Measurements from ENCODE around the gene TBXAS1. TPM values are rescaled to one million over a fixed set of nuclear protein-coding genes. Genes with fewer than 3 reads are reported as not detected.
A peak's percentile ranks its signal among the peaks of the same experiment; 100 is the strongest.

Gene TBXAS1
- total RNA-seq, 2 donors from 2014 or later: 19.3 to 44.1 TPM

DNA sequence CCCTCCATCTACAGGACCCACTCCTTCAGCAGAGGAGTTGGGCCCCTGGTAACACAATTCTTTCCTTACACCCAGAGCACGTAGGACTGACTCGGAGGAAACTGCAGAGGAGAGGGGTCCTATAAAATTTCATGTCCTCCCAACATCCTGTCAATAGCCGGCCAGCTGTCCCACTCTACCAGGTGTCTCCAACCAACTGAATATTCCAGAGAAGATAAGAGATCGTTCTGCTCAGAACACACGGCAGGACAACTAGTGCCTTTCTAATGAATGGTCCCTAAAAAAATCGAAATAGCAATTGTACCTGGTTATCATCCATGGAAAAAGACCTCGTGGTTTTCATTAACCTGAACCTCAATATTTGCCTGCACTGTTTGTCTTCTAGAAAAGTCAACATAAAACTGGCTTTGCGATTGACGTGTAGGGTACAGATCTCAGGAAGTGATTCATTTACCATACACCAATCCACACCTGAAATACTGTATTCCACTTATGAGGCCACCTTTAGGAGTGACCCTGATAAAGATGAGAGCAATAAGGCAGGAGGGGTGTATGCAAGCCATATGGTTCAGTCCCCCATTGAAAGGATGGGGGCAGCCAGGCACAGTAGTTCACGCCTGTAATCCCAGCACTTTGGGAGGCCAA, 121.9 kb downstream of the TBXAS1 start:
- TF ChIP-seq POLR2AphosphoS5 (IDR thresholded peaks at IDR 0.05) (peak; percentile 91), POLR2A (IDR thresholded peaks at IDR 0.05) (no peak)
- Histone ChIP-seq H3K9me3 (no peaks in the 10 kb centered on the region), H3K4me3 (no peak overlapping the region), H3K27ac (peak overlapping the region; percentile 14 to 70), H3K36me3 (no peaks in the 10 kb centered on the region), H3K4me1 (replicated peaks) (no peaks in the 10 kb centered on the region), H3K27me3 (replicated peaks; ENCODE audit: insufficient read depth) (no peaks in the 10 kb centered on the region)
- DNase-seq (ENCODE audit: low spot score): peak; percentile 46
- 48% methylated on average over 10 of the region's 10 CpGs for WGBS
- intact Hi-C loops (cut with DNase I): no loop called here

DNA sequence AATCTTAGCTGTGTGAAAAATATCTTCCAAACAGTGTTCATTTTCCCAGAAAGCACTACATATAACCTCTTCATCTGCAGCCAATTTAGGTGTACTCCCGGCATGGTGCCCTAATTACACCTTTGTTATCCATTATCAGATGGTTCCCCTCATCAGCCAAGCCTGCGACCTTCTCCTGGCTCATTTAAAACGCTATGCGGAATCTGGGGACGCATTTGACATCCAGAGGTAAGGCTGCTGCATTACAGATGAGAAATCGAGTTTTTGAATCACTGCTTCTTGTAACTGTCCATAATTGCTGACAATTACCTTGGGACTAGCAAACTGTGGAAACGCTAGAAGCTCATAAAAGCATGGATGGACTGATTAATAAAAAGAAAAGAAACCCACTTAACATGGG, 124.2 kb downstream of the TBXAS1 start:
- intact Hi-C loops (cut with DNase I): no loop called here
- TF ChIP-seq POLR2AphosphoS5 (IDR thresholded peaks at IDR 0.05): no peak
- TF ChIP-seq, protein P1, sequence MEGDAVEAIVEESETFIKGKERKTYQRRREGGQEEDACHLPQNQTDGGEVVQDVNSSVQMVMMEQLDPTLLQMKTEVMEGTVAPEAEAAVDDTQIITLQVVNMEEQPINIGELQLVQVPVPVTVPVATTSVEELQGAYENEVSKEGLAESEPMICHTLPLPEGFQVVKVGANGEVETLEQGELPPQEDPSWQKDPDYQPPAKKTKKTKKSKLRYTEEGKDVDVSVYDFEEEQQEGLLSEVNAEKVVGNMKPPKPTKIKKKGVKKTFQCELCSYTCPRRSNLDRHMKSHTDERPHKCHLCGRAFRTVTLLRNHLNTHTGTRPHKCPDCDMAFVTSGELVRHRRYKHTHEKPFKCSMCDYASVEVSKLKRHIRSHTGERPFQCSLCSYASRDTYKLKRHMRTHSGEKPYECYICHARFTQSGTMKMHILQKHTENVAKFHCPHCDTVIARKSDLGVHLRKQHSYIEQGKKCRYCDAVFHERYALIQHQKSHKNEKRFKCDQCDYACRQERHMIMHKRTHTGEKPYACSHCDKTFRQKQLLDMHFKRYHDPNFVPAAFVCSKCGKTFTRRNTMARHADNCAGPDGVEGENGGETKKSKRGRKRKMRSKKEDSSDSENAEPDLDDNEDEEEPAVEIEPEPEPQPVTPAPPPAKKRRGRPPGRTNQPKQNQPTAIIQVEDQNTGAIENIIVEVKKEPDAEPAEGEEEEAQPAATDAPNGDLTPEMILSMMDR (IDR thresholded peaks at IDR 0.05): no peak
- no peak for TF ChIP-seq POLR2A (IDR thresholded peaks at IDR 0.05)
- no peaks in the 10 kb centered on the region for H3K4me1 ChIP-seq (replicated peaks)
- DNase-seq (ENCODE audit: low spot score): no peak
- H3K4me3 ChIP-seq: no peak overlapping the region
- H3K36me3 ChIP-seq: no peaks in the 10 kb centered on the region
- no peaks in the 10 kb centered on the region for H3K9me3 ChIP-seq
- H3K27ac ChIP-seq: no peak overlapping the region
- WGBS: 75% methylated on average over 7 of the region's 7 CpGs
- H3K27me3 ChIP-seq (replicated peaks; ENCODE audit: insufficient read depth): no peaks in the 10 kb centered on the region

DNA sequence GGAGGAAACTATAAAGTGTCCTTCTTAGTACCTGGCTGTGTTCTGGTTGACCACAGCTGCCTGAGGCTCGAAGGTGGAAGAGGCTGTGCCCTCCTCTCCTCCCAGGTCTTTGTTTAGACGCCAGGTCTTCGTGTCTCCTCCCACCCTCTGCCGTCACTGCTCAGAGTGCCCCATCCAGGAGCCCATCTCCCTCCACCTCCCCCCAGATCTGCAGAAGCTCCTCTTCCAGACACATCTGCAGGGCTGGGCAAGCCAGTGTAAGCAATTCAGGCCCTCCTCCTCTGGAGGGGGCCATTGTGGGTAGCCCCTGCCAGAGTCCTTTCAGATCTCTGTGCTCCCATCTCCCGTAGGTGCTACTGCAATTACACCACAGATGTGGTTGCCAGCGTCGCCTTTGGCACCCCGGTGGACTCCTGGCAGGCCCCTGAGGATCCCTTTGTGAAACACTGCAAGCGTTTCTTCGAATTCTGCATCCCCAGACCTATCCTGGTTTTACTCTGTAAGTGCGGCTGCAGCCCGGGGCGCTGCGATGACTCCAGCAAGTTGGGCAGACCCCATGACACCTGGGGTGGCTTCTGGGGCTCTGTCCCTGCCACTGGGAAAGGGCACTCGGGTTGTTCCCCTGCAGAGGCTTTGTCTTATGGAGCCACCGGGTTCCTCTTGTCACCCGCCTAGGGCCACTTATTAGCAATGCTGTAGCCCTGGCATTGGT, 126.2 kb downstream of the TBXAS1 start:
- no peaks in the 10 kb centered on the region for H3K9me3 ChIP-seq
- no peaks in the 10 kb centered on the region for H3K36me3 ChIP-seq
- H3K27ac ChIP-seq: no peak overlapping the region
- TF ChIP-seq, protein P1 (IDR thresholded peaks at IDR 0.05): no peak
- TF ChIP-seq POLR2A (IDR thresholded peaks at IDR 0.05): no peak
- no peak for TF ChIP-seq POLR2AphosphoS5 (IDR thresholded peaks at IDR 0.05)
- intact Hi-C loops (cut with DNase I): no loop called here
- H3K27me3 ChIP-seq (replicated peaks; ENCODE audit: insufficient read depth): no peaks in the 10 kb centered on the region
- H3K4me1 ChIP-seq (replicated peaks): no peaks in the 10 kb centered on the region
- no peak overlapping the region for H3K4me3 ChIP-seq
- no peak for DNase-seq (ENCODE audit: low spot score)
- 88% methylated on average over 17 of the region's 17 CpGs for WGBS

DNA sequence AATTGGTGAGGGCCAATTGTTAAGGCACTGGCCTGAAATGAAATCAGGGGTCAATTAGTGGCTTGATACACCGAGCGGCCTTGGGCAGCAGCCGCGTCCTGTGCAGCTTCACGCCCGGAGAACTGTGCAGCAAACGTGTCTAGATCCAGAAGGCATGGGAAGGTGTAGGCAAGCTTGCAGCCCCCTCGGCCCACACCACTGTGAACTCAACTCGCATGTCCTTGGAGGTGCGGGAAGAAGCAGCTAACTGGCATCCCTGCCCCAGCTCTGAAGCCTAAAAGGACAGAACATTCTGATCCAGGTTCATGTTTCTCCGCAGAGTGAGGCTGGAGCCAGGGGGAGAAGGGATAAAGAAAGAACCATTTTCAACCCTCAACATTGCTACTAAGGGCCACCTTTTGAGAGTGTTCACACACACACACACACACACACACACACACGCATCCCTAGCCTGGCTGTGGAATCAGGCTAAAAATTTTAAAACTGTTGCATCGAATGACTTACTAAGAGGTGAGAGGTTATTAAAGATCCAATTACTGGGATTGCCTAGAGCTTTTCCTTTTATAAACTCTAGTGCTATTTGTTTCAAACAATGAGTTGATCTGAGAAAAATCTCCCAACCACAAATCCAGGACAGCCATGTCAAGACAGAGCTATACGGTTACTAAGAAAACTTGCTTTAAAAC, 129.7 kb downstream of the TBXAS1 start:
- TF ChIP-seq, protein P1 (IDR thresholded peaks at IDR 0.05): no peak
- TF ChIP-seq POLR2A (IDR thresholded peaks at IDR 0.05) (no peak), POLR2AphosphoS5 (IDR thresholded peaks at IDR 0.05) (no peak)
- Histone ChIP-seq H3K9me3 (no peaks in the 10 kb centered on the region), H3K27ac (no peak overlapping the region), H3K27me3 (replicated peaks; ENCODE audit: insufficient read depth) (no peaks in the 10 kb centered on the region), H3K4me3 (no peak overlapping the region), H3K36me3 (no peaks in the 10 kb centered on the region), H3K4me1 (replicated peaks) (no peaks in the 10 kb centered on the region)
- intact Hi-C loops (cut with DNase I): no loop called here
- WGBS: 86% methylated on average over 14 of the region's 14 CpGs
- no peak for DNase-seq (ENCODE audit: low spot score)

DNA sequence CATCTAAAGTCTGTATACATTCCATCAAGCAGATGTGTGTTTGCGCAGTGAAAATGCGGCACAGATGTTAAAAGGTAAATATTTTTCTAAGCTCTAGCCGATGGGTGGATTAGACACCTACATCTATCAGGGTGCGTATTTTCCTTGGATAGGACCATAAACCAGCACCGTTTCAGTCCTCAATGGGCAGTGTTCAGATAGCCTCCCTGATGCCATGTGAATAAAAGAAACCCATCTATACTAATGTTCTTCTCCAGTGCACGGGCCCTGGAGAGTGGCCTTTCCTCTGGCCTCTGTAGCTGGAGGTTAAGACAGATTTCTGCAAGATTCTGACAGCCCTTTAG, 130.2 kb downstream of the TBXAS1 start:
- Histone ChIP-seq H3K36me3 (no peaks in the 10 kb centered on the region), H3K27me3 (replicated peaks; ENCODE audit: insufficient read depth) (no peaks in the 10 kb centered on the region), H3K4me1 (replicated peaks) (no peaks in the 10 kb centered on the region), H3K27ac (no peak overlapping the region), H3K4me3 (no peak overlapping the region), H3K9me3 (no peaks in the 10 kb centered on the region)
- WGBS: 51% methylated on average over 6 of the region's 6 CpGs
- TF ChIP-seq, protein P1 (IDR thresholded peaks at IDR 0.05): no peak
- TF ChIP-seq POLR2A (IDR thresholded peaks at IDR 0.05): no peak
- TF ChIP-seq POLR2AphosphoS5 (IDR thresholded peaks at IDR 0.05): no peak
- DNase-seq (ENCODE audit: low spot score): no peak
- intact Hi-C loops (cut with DNase I): no loop called here
